H1 (cell line): ENCODE measurements around the gene WNT9B. TPM values are rescaled to one million over a fixed set of nuclear protein-coding genes. Genes with fewer than 3 reads are reported as not detected.
A peak's percentile ranks its signal among the peaks of the same experiment; 100 is the strongest.

Experiments used
- ASH2L ChIP-seq: fragments of 200-600, 300-600 bp; sonication (generic); IDR thresholded peaks from one replicate; pipeline ENCODE4 v1.7.1; 2017; ENCODE audit warnings: low read length
- BRCA1 ChIP-seq: IDR thresholded peaks from 2 replicates; pipeline ENCODE4 v1.6.1; 2012; ENCODE audit warnings: low read depth, low read length, improper control_type of control experiment
- CBX8 ChIP-seq: fragments of 300-800, 300-1000 bp; sonication (generic); IDR thresholded peaks from 2 replicates; pipeline ENCODE4 v1.7.1; 2016; ENCODE audit warnings: low read depth, low read length, borderline replicate concordance
- E2F6 ChIP-seq: IDR thresholded peaks from 2 replicates; pipeline ENCODE4 v1.6.1; 2012; ENCODE audit warnings: inconsistent platforms
- EGR1 ChIP-seq: IDR thresholded peaks from 2 replicates; pipeline ENCODE4 v1.6.1; 2011; ENCODE audit warnings: low read depth, low read length, borderline replicate concordance
- EZH2 ChIP-seq: fragments of 200-600 bp; sonication (generic); IDR thresholded peaks from 2 replicates; pipeline ENCODE4 v1.7.1; 2012; ENCODE audit warnings: low read depth, mild to moderate bottlenecking, moderate library complexity, low read length, inconsistent platforms; ENCODE audit not compliant: severe bottlenecking
- GTF2F1 ChIP-seq: IDR thresholded peaks from 2 replicates; pipeline ENCODE4 v1.6.1; 2012; ENCODE audit warnings: low read depth, low read length, improper control_type of control experiment, borderline replicate concordance
- KDM1A ChIP-seq: fragments of 200-600, 300-600 bp; sonication (generic); IDR thresholded peaks from 2 replicates; pipeline ENCODE4 v1.7.1; 2016; ENCODE audit warnings: mild to moderate bottlenecking, low read length, borderline replicate concordance
- MAFK ChIP-seq: IDR thresholded peaks from 2 replicates; pipeline ENCODE4 v1.6.1; 2012; ENCODE audit warnings: low read depth, mild to moderate bottlenecking, improper control_type of control experiment, low read length
- NANOG ChIP-seq: IDR thresholded peaks from 2 replicates; pipeline ENCODE4 v1.6.1; 2011; ENCODE audit warnings: low read length, low read depth, mild to moderate bottlenecking, inconsistent platforms; ENCODE audit not compliant: insufficient read depth, poor library complexity, severe bottlenecking
- PHF8 ChIP-seq: fragments of 200-600 bp; sonication (generic); conservative IDR thresholded peaks from 2 replicates; pipeline ENCODE4 v1.7.1; 2012; ENCODE audit warnings: low read depth, mild to moderate bottlenecking, inconsistent platforms, low read length, moderate library complexity
- POLR2A ChIP-seq, 2 experiments: IDR thresholded peaks; 1 replicate in 1 of 2; 2 replicates in 1 of 2; pipeline ENCODE4 v1.6.1; 2011; ENCODE audit warnings: low read depth in 2 of 2, low read length in 2 of 2, mild to moderate bottlenecking in 2 of 2; ENCODE audit errors: control extremely low read depth in 1 of 2
- POU5F1 ChIP-seq: IDR thresholded peaks from 2 replicates; pipeline ENCODE4 v1.6.1; 2011; ENCODE audit warnings: low read depth, mild to moderate bottlenecking, low read length, moderate library complexity
- RAD21 ChIP-seq, 2 experiments: IDR thresholded peaks in 1 of 2; conservative IDR thresholded peaks in 1 of 2; 2 replicates each; pipeline ENCODE4 v1.6.1; 2011; ENCODE audit warnings: low read depth in 2 of 2, low read length in 2 of 2, improper control_type of control experiment in 1 of 2, inconsistent platforms in 1 of 2, mild to moderate bottlenecking in 1 of 2, moderate library complexity in 1 of 2
- RFX5 ChIP-seq: IDR thresholded peaks from 2 replicates; pipeline ENCODE4 v1.6.1; 2011; ENCODE audit warnings: low read depth, low read length, improper control_type of control experiment, borderline replicate concordance
- RXRA ChIP-seq: IDR thresholded peaks from 2 replicates; pipeline ENCODE4 v1.6.1; 2011; ENCODE audit warnings: low read depth, mild to moderate bottlenecking, low read length, moderate library complexity; ENCODE audit not compliant: insufficient read depth
- TAF7 ChIP-seq: optimal IDR thresholded peaks from 2 replicates; pipeline ENCODE3; 2011; ENCODE audit warnings: low read depth, mild to moderate bottlenecking, inconsistent platforms, low read length, moderate library complexity, borderline replicate concordance
- TCF12 ChIP-seq: IDR thresholded peaks from 2 replicates; pipeline ENCODE4 v1.6.1; 2011; ENCODE audit warnings: low read depth, mild to moderate bottlenecking, low read length
- USF2 ChIP-seq: IDR thresholded peaks from 2 replicates; pipeline ENCODE4 v1.6.1; 2011; ENCODE audit warnings: low read length, improper control_type of control experiment
- polyA plus RNA-seq, 7 experiments: library from polyadenylated mRNA; depleted of rRNA in 3 of 7; stranded (reverse) in 5 of 7; unstranded in 2 of 7; fragments of >200 nt in 5 of 7; fragments of 200-250 nt in 2 of 7; gene quantifications; 1 replicate in 5 of 7; 2 replicates in 1 of 7; 4 replicates in 1 of 7; pipeline versions ENCODE4 v1.2.1 to v1.2.3, GENCODE V29; 2011 to 2013; ENCODE audit warnings: missing spikeins in 2 of 7, mixed read lengths in 2 of 7
- total RNA-seq: library from RNA; stranded (reverse); fragmentation: NEBNext Ultra II Directional; extraction: Animal tissue kit (Norgen Biotek cat#: 25700); gene quantifications from 2 replicates; pipeline ENCODE4 v1.2.1, GENCODE V29; 2021

The WNT9B gene
- total and polyA plus RNA-seq, 2 of the 8 experiments (the other 6 are each of a cell fraction or from before 2014, with no cell fraction given) = 0.21 TPM; not detected in 1

- TF ChIP-seq NANOG = no peak
- no peak for TF ChIP-seq RAD21 (IDR thresholded peaks at IDR 0.05 in 1 of 2, conservative IDR thresholded peaks at IDR 0.05 in 1 of 2; ENCODE audit: low read depth in 2 of 2, low read length in 2 of 2)
- TF ChIP-seq RFX5 = no peak
- TF ChIP-seq POLR2A (IDR thresholded peaks at IDR 0.05; ENCODE audit: control extremely low read depth in 1 of 2, low read depth in 2 of 2, low read length in 2 of 2) = no peak
- TF ChIP-seq USF2 = no peak
- no peak for TF ChIP-seq CBX8
- no peak for TF ChIP-seq POU5F1
- TF ChIP-seq BRCA1 = no peak
- peak; percentile 66; the same call in 1 of the 2 replicates for TF ChIP-seq E2F6
- TF ChIP-seq PHF8 = no peak
- peak; percentile 81 for TF ChIP-seq EZH2
- TF ChIP-seq ASH2L = no peak
- TF ChIP-seq MAFK = no peak
- TF ChIP-seq KDM1A = no peak
- no peak for TF ChIP-seq GTF2F1
- TF ChIP-seq EGR1 = no peak
- no peak for TF ChIP-seq TAF7
- no peak for TF ChIP-seq RXRA
- no peak for TF ChIP-seq TCF12
- TF ChIP-seq, all 59 proteins: peak for 7
Measured at GRCh38 chr17:46819906-46820351, 31.5 kb upstream of the WNT9B start (continued).
